ENCODE measurements around the gene PIP5K1C.

GRCh38 chr19:3683405-3684053 is 16.7 kb downstream of the PIP5K1C start:
- TF ChIP-seq, protein P1, sequence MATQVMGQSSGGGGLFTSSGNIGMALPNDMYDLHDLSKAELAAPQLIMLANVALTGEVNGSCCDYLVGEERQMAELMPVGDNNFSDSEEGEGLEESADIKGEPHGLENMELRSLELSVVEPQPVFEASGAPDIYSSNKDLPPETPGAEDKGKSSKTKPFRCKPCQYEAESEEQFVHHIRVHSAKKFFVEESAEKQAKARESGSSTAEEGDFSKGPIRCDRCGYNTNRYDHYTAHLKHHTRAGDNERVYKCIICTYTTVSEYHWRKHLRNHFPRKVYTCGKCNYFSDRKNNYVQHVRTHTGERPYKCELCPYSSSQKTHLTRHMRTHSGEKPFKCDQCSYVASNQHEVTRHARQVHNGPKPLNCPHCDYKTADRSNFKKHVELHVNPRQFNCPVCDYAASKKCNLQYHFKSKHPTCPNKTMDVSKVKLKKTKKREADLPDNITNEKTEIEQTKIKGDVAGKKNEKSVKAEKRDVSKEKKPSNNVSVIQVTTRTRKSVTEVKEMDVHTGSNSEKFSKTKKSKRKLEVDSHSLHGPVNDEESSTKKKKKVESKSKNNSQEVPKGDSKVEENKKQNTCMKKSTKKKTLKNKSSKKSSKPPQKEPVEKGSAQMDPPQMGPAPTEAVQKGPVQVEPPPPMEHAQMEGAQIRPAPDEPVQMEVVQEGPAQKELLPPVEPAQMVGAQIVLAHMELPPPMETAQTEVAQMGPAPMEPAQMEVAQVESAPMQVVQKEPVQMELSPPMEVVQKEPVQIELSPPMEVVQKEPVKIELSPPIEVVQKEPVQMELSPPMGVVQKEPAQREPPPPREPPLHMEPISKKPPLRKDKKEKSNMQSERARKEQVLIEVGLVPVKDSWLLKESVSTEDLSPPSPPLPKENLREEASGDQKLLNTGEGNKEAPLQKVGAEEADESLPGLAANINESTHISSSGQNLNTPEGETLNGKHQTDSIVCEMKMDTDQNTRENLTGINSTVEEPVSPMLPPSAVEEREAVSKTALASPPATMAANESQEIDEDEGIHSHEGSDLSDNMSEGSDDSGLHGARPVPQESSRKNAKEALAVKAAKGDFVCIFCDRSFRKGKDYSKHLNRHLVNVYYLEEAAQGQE (IDR thresholded peaks at IDR 0.05; ENCODE audit: insufficient read depth in 1 of 2, low read depth in 2 of 2, low read length in 2 of 2): 0 out of 4 replicates have a peak, but pooled peaks of 1 of the 2 experiments have one; percentile 12
- no peak for TF ChIP-seq POLR2AphosphoS5 (IDR thresholded peaks at IDR 0.05; ENCODE audit: low read depth, low read length)

Data from PFSK-1 (cell line).